Thyroid gland (tissue), 4 donors: ENCODE results near the gene PGAP3.

Experiments used
- POLR2A ChIP-seq, 2 donors: fragments of 450-650 bp; IDR thresholded peaks; one replicate each; pipeline ENCODE4 v1.6.1; 2017; ENCODE audit warnings: antibody characterized with exemption in 2 of 2, mild to moderate bottlenecking in 2 of 2, moderate library complexity in 1 of 2
- TF ChIP-seq, protein P1 (sequence below), 6 experiments: fragments of 200-600 bp in 3 of 6; fragments of 450-650 bp in 3 of 6; sonication (generic) in 3 of 6; IDR thresholded peaks; one replicate each; pipeline ENCODE4 v1.5.1; 2016 to 2019; ENCODE audit warnings: antibody characterized with exemption in 6 of 6, mild to moderate bottlenecking in 2 of 6, inconsistent platforms in 1 of 6, moderate library complexity in 1 of 6

DNA sequence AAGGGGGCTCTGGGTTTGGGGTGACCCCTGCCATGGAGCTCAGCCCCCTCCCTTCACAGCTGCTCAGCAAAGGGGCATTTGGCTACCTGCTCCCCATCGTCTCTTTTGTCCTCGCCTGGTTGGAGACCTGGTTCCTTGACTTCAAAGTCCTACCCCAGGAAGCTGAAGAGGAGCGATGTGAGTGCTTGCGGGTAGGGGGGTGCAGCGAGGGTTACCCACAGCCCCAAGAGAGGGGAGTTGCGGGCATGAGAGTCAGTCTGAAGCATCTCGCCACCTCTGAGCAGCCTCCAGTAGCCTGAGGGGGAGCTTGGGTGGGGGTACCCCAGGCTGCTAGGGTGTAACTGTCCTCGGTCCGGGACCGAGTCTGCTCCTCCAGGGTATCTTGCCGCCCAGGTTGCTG, 29.5 kb downstream of the PGAP3 start:
- TF ChIP-seq, protein P1, sequence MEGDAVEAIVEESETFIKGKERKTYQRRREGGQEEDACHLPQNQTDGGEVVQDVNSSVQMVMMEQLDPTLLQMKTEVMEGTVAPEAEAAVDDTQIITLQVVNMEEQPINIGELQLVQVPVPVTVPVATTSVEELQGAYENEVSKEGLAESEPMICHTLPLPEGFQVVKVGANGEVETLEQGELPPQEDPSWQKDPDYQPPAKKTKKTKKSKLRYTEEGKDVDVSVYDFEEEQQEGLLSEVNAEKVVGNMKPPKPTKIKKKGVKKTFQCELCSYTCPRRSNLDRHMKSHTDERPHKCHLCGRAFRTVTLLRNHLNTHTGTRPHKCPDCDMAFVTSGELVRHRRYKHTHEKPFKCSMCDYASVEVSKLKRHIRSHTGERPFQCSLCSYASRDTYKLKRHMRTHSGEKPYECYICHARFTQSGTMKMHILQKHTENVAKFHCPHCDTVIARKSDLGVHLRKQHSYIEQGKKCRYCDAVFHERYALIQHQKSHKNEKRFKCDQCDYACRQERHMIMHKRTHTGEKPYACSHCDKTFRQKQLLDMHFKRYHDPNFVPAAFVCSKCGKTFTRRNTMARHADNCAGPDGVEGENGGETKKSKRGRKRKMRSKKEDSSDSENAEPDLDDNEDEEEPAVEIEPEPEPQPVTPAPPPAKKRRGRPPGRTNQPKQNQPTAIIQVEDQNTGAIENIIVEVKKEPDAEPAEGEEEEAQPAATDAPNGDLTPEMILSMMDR (IDR thresholded peaks at IDR 0.05), result no peak
- TF ChIP-seq POLR2A (IDR thresholded peaks at IDR 0.05), result no peak
